H1 (cell line): Measurements from ENCODE around the gene PRSS3. TPM values are rescaled to one million over a fixed set of nuclear protein-coding genes. Genes with fewer than 3 reads are reported as not detected.

ENCODE experiments used
- CTCF ChIA-PET: fragments of 300-600 bp; sonication (Branson Sonifier 250); formaldehyde crosslinking; loops from one replicate; lab custom pipeline; 2021; ENCODE audit not compliant: partially characterized antibody; lab: Charles Lee
- POLR2A ChIA-PET: fragments of 300-600 bp; sonication (Branson Sonifier 250); formaldehyde crosslinking; loops from one replicate; lab custom pipeline; 2021; ENCODE audit warnings: inconsistent platforms; ENCODE audit not compliant: partially characterized antibody; lab: Charles Lee
- DNase-seq, 2 experiments: peaks; one replicate each; pipeline versions ENCODE4 v3.0.0 to v3.0.0-alpha.2; 2010 to 2022; ENCODE audit warnings: low spot score in 2 of 2, low read depth in 1 of 2, mixed read lengths in 1 of 2
- FAIRE-seq: peaks from 2 replicates; lab custom pipeline; 2011; peaks lifted over from hg19 to GRCh38; lab: Jason Lieb, UNC
- H2AFZ ChIP-seq: 2 replicates; pipeline ENCODE4 v1.8.1; 2012; ENCODE audit warnings: low read length, inconsistent platforms
- H2AK5ac ChIP-seq: 2 replicates; pipeline ENCODE4 v1.6.1; 2013; ENCODE audit warnings: low read depth, low read length
- H2BK120ac ChIP-seq: replicated peaks from 2 replicates; pipeline ENCODE3; 2013; ENCODE audit warnings: low read depth, low read length, inconsistent platforms
- H2BK12ac ChIP-seq: 2 replicates; pipeline ENCODE4 v1.6.1; 2013; ENCODE audit warnings: low read depth, low read length
- H2BK15ac ChIP-seq: 2 replicates; pipeline ENCODE4 v1.6.1; 2013; ENCODE audit warnings: low read length
- H2BK20ac ChIP-seq: 2 replicates; pipeline ENCODE4 v1.6.1; 2013; ENCODE audit warnings: low read length
- H2BK5ac ChIP-seq: 2 replicates; pipeline ENCODE4 v1.6.1; 2013; ENCODE audit warnings: low read depth, low read length
- H3K14ac ChIP-seq: 2 replicates; pipeline ENCODE4 v1.6.1; 2013; ENCODE audit warnings: inconsistent platforms; ENCODE audit not compliant: insufficient read length
- H3K18ac ChIP-seq: 2 replicates; pipeline ENCODE4 v1.6.1; 2013; ENCODE audit warnings: low read length; ENCODE audit errors: extremely low read depth
- H3K23ac ChIP-seq: 2 replicates; pipeline ENCODE4 v1.6.1; 2013; ENCODE audit warnings: inconsistent platforms; ENCODE audit not compliant: insufficient read length
- H3K23me2 ChIP-seq: 2 replicates; pipeline ENCODE4 v1.6.1; 2013; ENCODE audit warnings: low read depth, low read length
- H3K27ac ChIP-seq: 2 replicates; pipeline ENCODE4 v1.6.1; 2011; ENCODE audit warnings: low read depth, low read length, inconsistent platforms
- H3K27me3 ChIP-seq, 4 experiments: replicated peaks in 1 of 4; 1 replicate in 1 of 4; 2 replicates in 3 of 4; pipeline versions ENCODE4 v1.6.1 to v1.8.1; 2011 to 2013; ENCODE audit warnings: low read length in 3 of 4, mild to moderate bottlenecking in 3 of 4, inconsistent platforms in 2 of 4, mixed read lengths in 2 of 4, moderate library complexity in 1 of 4; ENCODE audit not compliant: control insufficient read depth in 3 of 4, insufficient read depth in 3 of 4; ENCODE audit errors: extremely low read depth in 1 of 4
- H3K36me3 ChIP-seq, 4 experiments: 2 replicates each; pipeline versions ENCODE4 v1.6.1 to v1.8.1; 2011 to 2013; ENCODE audit warnings: mild to moderate bottlenecking in 4 of 4, low read length in 3 of 4, moderate library complexity in 2 of 4, control low read depth in 1 of 4, inconsistent platforms in 1 of 4; ENCODE audit not compliant: insufficient read depth in 4 of 4, control insufficient read depth in 2 of 4
- H3K4ac ChIP-seq: replicated peaks from 2 replicates; pipeline ENCODE3; 2013; ENCODE audit warnings: low read length, low read depth, mixed read lengths, inconsistent platforms; ENCODE audit not compliant: insufficient read length
- H3K4me1 ChIP-seq, 4 experiments: replicated peaks in 1 of 4; 1 replicate in 1 of 4; 2 replicates in 3 of 4; pipeline versions ENCODE4 v1.6.1 to v1.8.1; 2011 to 2013; ENCODE audit warnings: low read length in 3 of 4, inconsistent platforms in 2 of 4, mixed read lengths in 1 of 4; ENCODE audit not compliant: insufficient read depth in 4 of 4, control insufficient read depth in 3 of 4
- H3K4me2 ChIP-seq, 2 experiments: 2 replicates each; pipeline versions ENCODE4 v1.6.1 to v1.8.1; 2011 to 2013; ENCODE audit warnings: low read depth in 2 of 2, low read length in 2 of 2, control low read depth in 1 of 2, inconsistent platforms in 1 of 2, mild to moderate bottlenecking in 1 of 2; ENCODE audit not compliant: insufficient read depth in 1 of 2
- H3K4me3 ChIP-seq, 4 experiments: fragments of 200-600, 300-600 bp in 1 of 4; sonication (generic), shearing (Covaris generic), sonication (Bioruptor Twin) in 1 of 4; 2 replicates each; pipeline versions ENCODE4 v1.5.1 to v1.8.1; 2011 to 2016; ENCODE audit warnings: low read length in 4 of 4, low read depth in 3 of 4, control low read depth in 2 of 4, inconsistent platforms in 2 of 4, mild to moderate bottlenecking in 2 of 4, mixed read lengths in 1 of 4, moderate library complexity in 1 of 4; ENCODE audit not compliant: insufficient read depth in 2 of 4; ENCODE audit errors: extremely low read depth in 1 of 4
- H3K56ac ChIP-seq: replicated peaks from 2 replicates; pipeline ENCODE3; 2013; ENCODE audit warnings: low read depth, mild to moderate bottlenecking, mixed read lengths, low read length, inconsistent platforms; ENCODE audit not compliant: insufficient read length
- H3K79me1 ChIP-seq: 2 replicates; pipeline ENCODE4 v1.6.1; 2013; ENCODE audit warnings: low read depth, low read length, control low read depth
- H3K79me2 ChIP-seq, 2 experiments: 2 replicates each; pipeline versions ENCODE4 v1.6.1 to v1.8.1; 2012 to 2013; ENCODE audit warnings: low read length in 2 of 2, mild to moderate bottlenecking in 2 of 2, inconsistent platforms in 1 of 2; ENCODE audit not compliant: insufficient read depth in 2 of 2, control insufficient read depth in 1 of 2
- H3K9ac ChIP-seq, 4 experiments: replicated peaks in 1 of 4; 1 replicate in 1 of 4; 2 replicates in 3 of 4; pipeline versions ENCODE4 v1.6.1 to v1.8.1; 2011 to 2013; ENCODE audit warnings: low read depth in 3 of 4, low read length in 3 of 4, control low read depth in 2 of 4, mild to moderate bottlenecking in 2 of 4, moderate library complexity in 2 of 4, inconsistent platforms in 1 of 4; ENCODE audit errors: extremely low read depth in 1 of 4
- H3K9me3 ChIP-seq, 2 experiments: 2 replicates each; pipeline versions ENCODE4 v1.6.1 to v1.8.1; 2012 to 2013; ENCODE audit warnings: mild to moderate bottlenecking in 2 of 2, moderate library complexity in 2 of 2, control low read depth in 1 of 2, inconsistent platforms in 1 of 2, low read depth in 1 of 2, low read length in 1 of 2, mixed read lengths in 1 of 2; ENCODE audit not compliant: insufficient read depth in 2 of 2
- H4K20me1 ChIP-seq, 2 experiments: replicated peaks in 1 of 2; 2 replicates each; pipeline versions ENCODE3 to v1.8.1; 2011 to 2013; ENCODE audit warnings: inconsistent platforms in 2 of 2, low read length in 2 of 2, mild to moderate bottlenecking in 1 of 2; ENCODE audit not compliant: insufficient read depth in 2 of 2, control insufficient read depth in 1 of 2
- H4K5ac ChIP-seq: 2 replicates; pipeline ENCODE4 v1.6.1; 2013; ENCODE audit warnings: low read length, low read depth, mixed read lengths, inconsistent platforms; ENCODE audit not compliant: insufficient read length
- H4K8ac ChIP-seq: 2 replicates; pipeline ENCODE4 v1.8.0; 2013; ENCODE audit warnings: mild to moderate bottlenecking, moderate library complexity, low read length, inconsistent platforms; ENCODE audit not compliant: insufficient read depth; ENCODE audit errors: extremely low read depth
- H4K91ac ChIP-seq: replicated peaks from 2 replicates; pipeline ENCODE3; 2013; ENCODE audit warnings: low read length, mixed read lengths, inconsistent platforms; ENCODE audit not compliant: insufficient read length
- CBX5 ChIP-seq: fragments of 300-800, 300-1000 bp; sonication (generic); IDR thresholded peaks from 2 replicates; pipeline ENCODE4 v1.7.1; 2016; ENCODE audit warnings: antibody characterized with exemption, low read length, low read depth
- CEBPB ChIP-seq: IDR thresholded peaks from 2 replicates; pipeline ENCODE4 v1.6.1; 2012; ENCODE audit warnings: low read depth, low read length
- CREB1 ChIP-seq: IDR thresholded peaks from 2 replicates; pipeline ENCODE4 v1.6.1; 2012; ENCODE audit warnings: inconsistent platforms
- GABPA ChIP-seq: IDR thresholded peaks from 2 replicates; pipeline ENCODE4 v1.6.1; 2011; ENCODE audit warnings: mild to moderate bottlenecking, low read length, moderate library complexity, borderline replicate concordance; ENCODE audit not compliant: insufficient read depth
- RBBP5 ChIP-seq: IDR thresholded peaks from 2 replicates; pipeline ENCODE4 v1.7.1; 2012; ENCODE audit warnings: low read depth, mild to moderate bottlenecking, inconsistent platforms, low read length, moderate library complexity, borderline replicate concordance
- RFX5 ChIP-seq: IDR thresholded peaks from 2 replicates; pipeline ENCODE4 v1.6.1; 2011; ENCODE audit warnings: low read depth, low read length, improper control_type of control experiment, borderline replicate concordance
- SP1 ChIP-seq: IDR thresholded peaks from 2 replicates; pipeline ENCODE4 v1.6.1; 2011; ENCODE audit warnings: low read depth, low read length
- TAF1 ChIP-seq: IDR thresholded peaks from 2 replicates; pipeline ENCODE4 v1.6.1; 2011; ENCODE audit warnings: mild to moderate bottlenecking, low read depth, low read length
- TBP ChIP-seq: IDR thresholded peaks from 2 replicates; pipeline ENCODE4 v1.6.1; 2011; ENCODE audit warnings: low read depth, low read length, improper control_type of control experiment
- ZNF274 ChIP-seq: IDR thresholded peaks from 2 replicates; pipeline ENCODE4 v1.7.0; 2012; ENCODE audit warnings: low read length, borderline replicate concordance; ENCODE audit errors: extremely low read depth
- WGBS, 2 experiments: shearing (Covaris generic) in 1 of 2; methylation state at CpG; one replicate each; pipeline versions ENCODE4 v1.1.6 to v1.1.7; 2013 to 2015; ENCODE audit warnings: low lambda C conversion rate in 2 of 2, mixed read lengths in 2 of 2, inconsistent platforms in 1 of 2, low coverage in 1 of 2, missing lambda C conversion rate in 1 of 2; ENCODE audit not compliant: insufficient replicate concordance in 2 of 2, insufficient coverage in 1 of 2, insufficient read length in 1 of 2; ENCODE audit errors: extremely low coverage in 1 of 2, missing lambda C conversion rate in 1 of 2; 5-methylcytosine and 5-hydroxymethylcytosine counted together
- polyA plus RNA-seq, 7 experiments: library from polyadenylated mRNA; depleted of rRNA in 3 of 7; stranded (reverse) in 5 of 7; unstranded in 2 of 7; fragments of >200 nt in 5 of 7; fragments of 200-250 nt in 2 of 7; gene quantifications; 1 replicate in 5 of 7; 2 replicates in 1 of 7; 4 replicates in 1 of 7; pipeline versions ENCODE4 v1.2.1 to v1.2.3, GENCODE V29; 2011 to 2013; ENCODE audit warnings: missing spikeins in 2 of 7, mixed read lengths in 2 of 7
- total RNA-seq: library from RNA; stranded (reverse); fragmentation: NEBNext Ultra II Directional; extraction: Animal tissue kit (Norgen Biotek cat#: 25700); gene quantifications from 2 replicates; pipeline ENCODE4 v1.2.1, GENCODE V29; 2021
- TF ChIP-seq, protein P1 (sequence below): IDR thresholded peaks from 2 replicates; pipeline ENCODE4 v1.6.1; 2012; ENCODE audit warnings: inconsistent platforms
- TF ChIP-seq, protein P2 (sequence below): IDR thresholded peaks from 2 replicates; pipeline ENCODE4 v1.6.1; 2012; ENCODE audit warnings: low read length, inconsistent platforms

The PRSS3 gene
- total and polyA plus RNA-seq, 2 of the 8 experiments (the other 6 are each of a cell fraction or from before 2014, with no cell fraction given): 0.12 TPM; not detected in 1

DNA sequence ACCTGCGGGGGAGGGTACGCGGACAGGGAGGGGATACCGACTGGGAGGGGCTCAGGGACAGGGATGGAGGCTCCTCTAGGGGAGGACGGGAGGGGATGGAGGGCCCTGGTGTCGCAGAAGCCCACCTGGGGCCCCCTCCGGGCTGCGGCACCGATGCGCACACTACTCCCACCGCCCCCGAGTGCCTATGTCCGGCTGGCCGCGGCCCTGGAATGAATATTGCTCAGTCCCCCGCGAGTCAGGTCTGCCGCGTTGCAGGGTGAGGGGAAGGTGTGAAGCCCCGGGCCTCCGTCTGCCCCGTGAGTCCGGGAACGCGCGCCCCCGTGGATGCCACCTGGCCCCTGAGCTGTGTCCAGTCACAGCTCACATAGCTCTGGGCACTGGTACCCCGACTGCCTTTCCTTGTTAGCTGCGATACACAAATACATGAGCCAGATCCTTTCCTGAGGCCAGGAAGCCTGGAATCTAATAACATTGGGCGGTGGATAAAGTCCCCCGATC is 44.5 kb upstream of the PRSS3 start:
- ChIA-PET POLR2A (no interaction called here), CTCF (interaction anchor here (0.7 to 5.6 kb wide), 3 partner anchors 13 to 63 kb away, joined by 3 to 30 read pairs (median 3); no protein-coding TSS in a partner anchor)
- no peak overlapping the region for H2AK5ac ChIP-seq
- H4K5ac ChIP-seq: no peak overlapping the region
- H3K4me2 ChIP-seq: no peak overlapping the region
- H3K4me3 ChIP-seq: no peak overlapping the region
- no peak overlapping the region for H3K4ac ChIP-seq
- H2AFZ ChIP-seq: no peak overlapping the region
- H3K36me3 ChIP-seq: no peaks in the 10 kb centered on the region
- H3K9ac ChIP-seq: no peak overlapping the region
- no peaks in the 10 kb centered on the region; a peak in 1 of 7 replicates for H3K27me3 ChIP-seq
- H3K23ac ChIP-seq: no peak overlapping the region
- H3K79me2 ChIP-seq: no peaks in the 10 kb centered on the region
- H4K91ac ChIP-seq: no peak overlapping the region
- no peaks in the 10 kb centered on the region for H3K4me1 ChIP-seq
- FAIRE-seq: no peak
- H3K27ac ChIP-seq: no peak overlapping the region
- 88% methylated on average over 27 of the region's 31 CpGs; no CpG with 5 or more reads in 1 of the 2 experiments for WGBS, 2 experiments
- H3K14ac ChIP-seq: no peak overlapping the region
- no peak overlapping the region for H2BK5ac ChIP-seq
- no peaks in the 10 kb centered on the region for H3K79me1 ChIP-seq
- H4K20me1 ChIP-seq: no peaks in the 10 kb centered on the region
- no peak overlapping the region for H2BK20ac ChIP-seq
- H3K23me2 ChIP-seq: no peaks in the 10 kb centered on the region
- H4K8ac ChIP-seq: no peak overlapping the region; the same call in 1 of the 2 replicates
- H3K9me3 ChIP-seq: no peaks in the 10 kb centered on the region
- no peak overlapping the region for H2BK120ac ChIP-seq
- no peak overlapping the region for H3K18ac ChIP-seq
- H2BK15ac ChIP-seq: no peak overlapping the region
- no peak overlapping the region for H3K56ac ChIP-seq
- no peak overlapping the region for H2BK12ac ChIP-seq
- DNase-seq: no peak
- TF ChIP-seq RBBP5 (no peak), ZNF274 (no peak), CEBPB (no peak), CBX5 (no peak), CREB1 (no peak), TBP (no peak), SP1 (no peak), TAF1 (no peak), RFX5 (no peak), GABPA (no peak)
- TF ChIP-seq, protein P1, sequence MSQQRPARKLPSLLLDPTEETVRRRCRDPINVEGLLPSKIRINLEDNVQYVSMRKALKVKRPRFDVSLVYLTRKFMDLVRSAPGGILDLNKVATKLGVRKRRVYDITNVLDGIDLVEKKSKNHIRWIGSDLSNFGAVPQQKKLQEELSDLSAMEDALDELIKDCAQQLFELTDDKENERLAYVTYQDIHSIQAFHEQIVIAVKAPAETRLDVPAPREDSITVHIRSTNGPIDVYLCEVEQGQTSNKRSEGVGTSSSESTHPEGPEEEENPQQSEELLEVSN: no peak
- TF ChIP-seq, protein P2, sequence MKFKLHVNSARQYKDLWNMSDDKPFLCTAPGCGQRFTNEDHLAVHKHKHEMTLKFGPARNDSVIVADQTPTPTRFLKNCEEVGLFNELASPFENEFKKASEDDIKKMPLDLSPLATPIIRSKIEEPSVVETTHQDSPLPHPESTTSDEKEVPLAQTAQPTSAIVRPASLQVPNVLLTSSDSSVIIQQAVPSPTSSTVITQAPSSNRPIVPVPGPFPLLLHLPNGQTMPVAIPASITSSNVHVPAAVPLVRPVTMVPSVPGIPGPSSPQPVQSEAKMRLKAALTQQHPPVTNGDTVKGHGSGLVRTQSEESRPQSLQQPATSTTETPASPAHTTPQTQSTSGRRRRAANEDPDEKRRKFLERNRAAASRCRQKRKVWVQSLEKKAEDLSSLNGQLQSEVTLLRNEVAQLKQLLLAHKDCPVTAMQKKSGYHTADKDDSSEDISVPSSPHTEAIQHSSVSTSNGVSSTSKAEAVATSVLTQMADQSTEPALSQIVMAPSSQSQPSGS: no peak
